ENCODE results near the gene TLCD3A. TPM values are rescaled to one million over a fixed set of nuclear protein-coding genes. Genes with fewer than 3 reads are reported as not detected.
"Not testable (repeated sequence)": the region's sequence is repeated elsewhere in the genome, so short reads cannot be mapped to it uniquely, and the experiment has no call there.

Gene TLCD3A
- total RNA-seq, 4 donors from 2014 or later = 0.39 to 1.4 (median 0.86) TPM

DNA sequence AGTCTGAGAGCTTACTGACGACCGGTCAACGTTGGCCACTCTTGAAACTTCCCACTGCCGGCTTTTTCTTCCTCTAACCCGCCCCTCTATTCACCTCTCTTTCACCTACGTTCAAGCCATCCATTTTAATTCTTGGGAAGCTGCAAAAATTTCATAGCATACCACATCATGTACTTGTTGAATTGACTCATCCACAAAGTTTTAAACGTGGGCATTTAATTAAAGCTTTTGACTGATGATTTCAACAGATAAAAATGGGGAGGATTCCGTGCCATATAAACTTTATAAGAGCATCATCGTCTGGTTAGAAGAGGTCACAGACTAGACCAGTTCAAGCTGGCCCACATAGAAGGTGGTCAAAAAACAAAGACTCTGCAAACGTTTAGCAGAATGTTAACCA, 40.3 kb upstream of the TLCD3A start:
- H3K27ac ChIP-seq = no peak overlapping the region
- in situ Hi-C loops (cut with MboI; ENCODE audit: low sequenced_read_pairs in 4 of 4) (no loop called here), intact Hi-C loops (cut with DNase I; ENCODE audit: low total_unique reads) (no loop called here)
- no peaks in the 10 kb centered on the region for H3K9me3 ChIP-seq
- H3K36me3 ChIP-seq = peaks cover 0 to 42% of the 10 kb centered on the region in 2 donors
- no peak overlapping the region for H3K4me3 ChIP-seq
- no peak for DNase-seq
- no peaks in the 10 kb centered on the region for H3K27me3 ChIP-seq
- ATAC-seq = no peak
- H3K4me1 ChIP-seq = peaks cover 0 to 5% of the 10 kb centered on the region in 2 donors
- TF ChIP-seq, protein P1, sequence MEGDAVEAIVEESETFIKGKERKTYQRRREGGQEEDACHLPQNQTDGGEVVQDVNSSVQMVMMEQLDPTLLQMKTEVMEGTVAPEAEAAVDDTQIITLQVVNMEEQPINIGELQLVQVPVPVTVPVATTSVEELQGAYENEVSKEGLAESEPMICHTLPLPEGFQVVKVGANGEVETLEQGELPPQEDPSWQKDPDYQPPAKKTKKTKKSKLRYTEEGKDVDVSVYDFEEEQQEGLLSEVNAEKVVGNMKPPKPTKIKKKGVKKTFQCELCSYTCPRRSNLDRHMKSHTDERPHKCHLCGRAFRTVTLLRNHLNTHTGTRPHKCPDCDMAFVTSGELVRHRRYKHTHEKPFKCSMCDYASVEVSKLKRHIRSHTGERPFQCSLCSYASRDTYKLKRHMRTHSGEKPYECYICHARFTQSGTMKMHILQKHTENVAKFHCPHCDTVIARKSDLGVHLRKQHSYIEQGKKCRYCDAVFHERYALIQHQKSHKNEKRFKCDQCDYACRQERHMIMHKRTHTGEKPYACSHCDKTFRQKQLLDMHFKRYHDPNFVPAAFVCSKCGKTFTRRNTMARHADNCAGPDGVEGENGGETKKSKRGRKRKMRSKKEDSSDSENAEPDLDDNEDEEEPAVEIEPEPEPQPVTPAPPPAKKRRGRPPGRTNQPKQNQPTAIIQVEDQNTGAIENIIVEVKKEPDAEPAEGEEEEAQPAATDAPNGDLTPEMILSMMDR (IDR thresholded peaks at IDR 0.05 in 4 of 5, conservative IDR thresholded peaks at IDR 0.05 in 1 of 5) = no peak
- no peak for TF ChIP-seq POLR2A (IDR thresholded peaks at IDR 0.05)

DNA sequence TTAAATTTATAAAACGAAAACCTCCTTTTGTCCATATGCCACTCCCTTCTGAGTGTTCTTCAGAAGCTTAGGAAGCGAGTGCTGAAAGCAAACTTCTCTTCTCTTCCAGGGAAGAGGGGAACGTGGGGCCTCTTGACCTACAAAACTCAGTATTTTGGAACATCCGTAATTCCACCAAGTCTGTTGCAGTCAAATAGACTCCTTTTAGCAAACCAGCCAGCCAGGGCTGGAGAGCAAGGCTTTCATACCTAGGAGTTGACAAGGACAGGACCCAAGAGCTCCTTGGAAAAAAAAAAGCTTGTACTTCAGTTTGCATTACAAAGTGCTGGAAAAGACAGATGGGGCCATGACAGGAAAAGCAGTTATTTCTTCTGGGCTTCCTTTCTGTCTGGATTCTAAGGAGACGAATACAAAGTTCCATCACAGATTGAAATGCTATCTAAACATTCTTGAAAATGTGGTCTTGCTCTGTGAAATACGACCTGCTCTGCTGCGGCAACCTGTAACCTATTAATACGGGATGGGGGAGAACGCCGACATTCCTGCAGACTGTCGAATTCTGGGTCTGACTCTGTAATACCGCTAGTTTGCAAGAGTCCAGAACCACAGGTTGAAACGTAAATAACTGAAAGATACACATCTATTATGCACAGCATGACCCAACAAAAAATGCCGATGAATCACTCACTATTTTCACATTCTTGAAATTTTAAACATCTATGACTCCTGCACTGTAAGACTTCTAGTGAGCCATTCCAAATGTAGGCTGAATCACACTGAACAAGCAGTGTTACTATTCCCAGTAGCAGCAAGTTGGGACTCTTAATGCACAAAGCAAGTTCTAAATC, 38.4 kb upstream of the TLCD3A start:
- DNase-seq (no peak), ATAC-seq (no peak)
- Histone ChIP-seq H3K4me1 (peaks cover 0 to 5% of the 10 kb centered on the region in 2 donors), H3K36me3 (peaks cover 0 to 49% of the 10 kb centered on the region in 2 donors), H3K27me3 (no peaks in the 10 kb centered on the region), H3K9me3 (no peaks in the 10 kb centered on the region), H3K27ac (no peak overlapping the region), H3K4me3 (no peak overlapping the region)
- in situ Hi-C loops (cut with MboI; ENCODE audit: low sequenced_read_pairs in 4 of 4) (no loop called here), intact Hi-C loops (cut with DNase I; ENCODE audit: low total_unique reads) (no loop called here)
- TF ChIP-seq, protein P1 (IDR thresholded peaks at IDR 0.05 in 4 of 5, conservative IDR thresholded peaks at IDR 0.05 in 1 of 5) = no peak
- TF ChIP-seq POLR2A (IDR thresholded peaks at IDR 0.05) = no peak

DNA sequence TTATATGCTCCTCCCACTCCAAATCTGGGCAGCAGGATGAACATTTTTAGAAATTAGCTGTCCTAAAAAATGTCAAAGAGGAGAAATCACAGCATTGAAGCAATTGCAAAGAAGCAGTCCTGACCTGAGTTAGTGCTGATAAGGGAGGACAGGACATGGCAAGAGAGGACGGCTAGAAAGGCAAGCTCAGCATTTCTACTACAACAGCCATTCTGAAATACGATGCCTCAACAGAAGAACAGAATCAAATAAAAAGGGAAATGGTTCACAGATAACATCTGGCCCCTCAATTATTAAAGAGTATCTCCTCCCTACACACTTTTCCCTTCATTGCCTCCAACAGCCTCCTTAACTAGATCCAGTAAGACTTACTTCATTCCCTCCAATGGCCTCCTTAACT, 36.0 kb upstream of the TLCD3A start:
- no peak for DNase-seq
- peaks cover 0 to 49% of the 10 kb centered on the region in 2 donors for H3K36me3 ChIP-seq
- intact Hi-C loops (cut with DNase I; ENCODE audit: low total_unique reads) = no loop called here

DNA sequence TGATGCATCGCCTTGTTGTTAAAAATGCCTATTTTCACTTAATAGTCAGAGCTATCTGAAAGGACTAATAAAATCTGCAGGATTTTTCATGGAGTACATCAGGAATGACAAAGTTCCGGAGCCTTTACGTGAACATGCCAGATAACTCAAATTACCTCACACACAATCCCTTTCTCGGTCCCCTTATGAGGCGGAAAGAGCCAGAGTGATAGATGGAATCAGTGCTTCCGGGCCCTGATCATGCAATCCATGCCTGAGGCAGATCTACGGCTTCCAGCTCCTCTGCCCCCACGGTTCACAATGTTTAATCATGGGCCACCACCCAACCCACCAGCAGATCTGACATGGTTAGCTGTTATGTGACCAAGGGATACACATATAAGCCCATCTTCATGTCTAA, 34.7 kb upstream of the TLCD3A start:
- intact Hi-C loops (cut with DNase I; ENCODE audit: low total_unique reads) (no loop called here), in situ Hi-C loops (cut with MboI; ENCODE audit: low sequenced_read_pairs in 4 of 4) (no loop called here)
- TF ChIP-seq, protein P1 (IDR thresholded peaks at IDR 0.05 in 4 of 5, conservative IDR thresholded peaks at IDR 0.05 in 1 of 5) = no peak
- no peak for TF ChIP-seq POLR2A (IDR thresholded peaks at IDR 0.05)
- no peaks in the 10 kb centered on the region for H3K4me1 ChIP-seq
- DNase-seq = no peak
- no peaks in the 10 kb centered on the region for H3K9me3 ChIP-seq
- no peak overlapping the region for H3K4me3 ChIP-seq
- H3K27ac ChIP-seq = no peak overlapping the region
- no peak for ATAC-seq
- H3K36me3 ChIP-seq = peaks cover 0 to 49% of the 10 kb centered on the region in 2 donors
- H3K27me3 ChIP-seq = no peaks in the 10 kb centered on the region

More for the DNA sequence above, 36.0 kb upstream of the TLCD3A start:
- TF ChIP-seq POLR2A (IDR thresholded peaks at IDR 0.05) = no peak
- TF ChIP-seq, protein P1 (IDR thresholded peaks at IDR 0.05 in 4 of 5, conservative IDR thresholded peaks at IDR 0.05 in 1 of 5) = no peak
- Histone ChIP-seq H3K4me3 (no peak overlapping the region), H3K4me1 (no peaks in the 10 kb centered on the region), H3K27me3 (no peaks in the 10 kb centered on the region), H3K27ac (no peak overlapping the region), H3K9me3 (no peaks in the 10 kb centered on the region)
- ATAC-seq = no peak
- in situ Hi-C loops (cut with MboI; ENCODE audit: low sequenced_read_pairs in 4 of 4) = no loop called here

DNA sequence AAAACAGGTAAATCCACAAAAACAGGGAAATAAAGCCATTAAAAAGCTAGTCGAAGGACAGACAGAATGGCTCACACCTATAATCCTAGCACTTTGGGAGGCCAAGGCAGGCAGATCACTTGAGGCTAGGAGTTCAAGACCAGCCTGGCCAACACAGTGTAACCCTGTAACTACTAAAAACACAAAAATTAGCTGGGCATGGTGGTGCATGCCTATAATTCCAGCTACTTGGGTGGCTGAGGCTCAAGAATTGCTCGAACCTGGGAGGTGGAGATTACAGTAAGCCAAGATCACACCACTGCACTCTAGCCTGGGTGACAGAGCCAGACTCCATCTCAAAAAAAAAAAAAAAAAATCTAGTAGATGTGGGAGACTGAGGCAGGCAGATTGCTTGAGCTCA, 34.3 kb upstream of the TLCD3A start:
- H3K9me3 ChIP-seq; intact Hi-C loops (cut with DNase I; ENCODE audit: low total_unique reads); H3K27ac ChIP-seq; H3K4me1 ChIP-seq; DNase-seq; H3K27me3 ChIP-seq; H3K4me3 ChIP-seq; in situ Hi-C loops (cut with MboI; ENCODE audit: low sequenced_read_pairs in 4 of 4); ATAC-seq: not testable (repeated sequence)
- peaks cover 0 to 47% of the 10 kb centered on the region in 2 donors for H3K36me3 ChIP-seq

Data from gastrocnemius medialis (tissue), 4 donors.